Prostate gland (tissue), 2 donors: ENCODE results near the gene SLC17A2.

Experiments used
- POLR2A ChIP-seq: fragments of 450-650 bp; IDR thresholded peaks from one replicate; pipeline ENCODE4 v1.6.1; 2016; ENCODE audit warnings: antibody characterized with exemption, mild to moderate bottlenecking
- POLR2AphosphoS5 ChIP-seq: sonication (generic); formaldehyde crosslinking; IDR thresholded peaks from one replicate; pipeline ENCODE4 v1.6.1; 2017; ENCODE audit warnings: antibody characterized with exemption
- TF ChIP-seq, protein P1 (sequence below), 4 experiments: fragments of 200-600 bp in 2 of 4; fragments of 450-650 bp in 2 of 4; sonication (generic) in 2 of 4; IDR thresholded peaks; 1 replicate in 3 of 4; 2 replicates in 1 of 4; pipeline ENCODE4 v1.5.1; 2016 to 2019; ENCODE audit warnings: antibody characterized with exemption in 4 of 4, mild to moderate bottlenecking in 2 of 4, moderate library complexity in 2 of 4

DNA sequence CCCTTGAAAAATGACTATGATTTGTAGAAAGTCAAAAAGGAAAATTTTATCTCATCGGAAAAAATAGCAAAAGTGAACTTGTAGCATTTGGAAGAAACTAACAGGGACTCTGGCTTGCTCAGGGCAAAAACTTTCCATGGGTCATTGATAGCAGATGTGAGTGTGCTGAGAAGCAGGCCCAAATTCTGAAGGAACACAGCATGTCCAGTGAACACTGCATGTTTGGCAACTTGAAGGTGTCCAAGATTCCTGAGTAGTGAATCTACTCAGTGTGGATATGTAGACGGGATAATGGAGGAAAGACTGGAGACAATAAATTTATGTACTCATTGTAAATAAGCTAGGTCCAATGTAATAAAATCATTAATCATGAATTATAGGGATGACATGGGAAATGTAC, 8.2 kb downstream of the SLC17A2 start:
- TF ChIP-seq POLR2A (no peak), POLR2AphosphoS5 (no peak)
- TF ChIP-seq, protein P1, sequence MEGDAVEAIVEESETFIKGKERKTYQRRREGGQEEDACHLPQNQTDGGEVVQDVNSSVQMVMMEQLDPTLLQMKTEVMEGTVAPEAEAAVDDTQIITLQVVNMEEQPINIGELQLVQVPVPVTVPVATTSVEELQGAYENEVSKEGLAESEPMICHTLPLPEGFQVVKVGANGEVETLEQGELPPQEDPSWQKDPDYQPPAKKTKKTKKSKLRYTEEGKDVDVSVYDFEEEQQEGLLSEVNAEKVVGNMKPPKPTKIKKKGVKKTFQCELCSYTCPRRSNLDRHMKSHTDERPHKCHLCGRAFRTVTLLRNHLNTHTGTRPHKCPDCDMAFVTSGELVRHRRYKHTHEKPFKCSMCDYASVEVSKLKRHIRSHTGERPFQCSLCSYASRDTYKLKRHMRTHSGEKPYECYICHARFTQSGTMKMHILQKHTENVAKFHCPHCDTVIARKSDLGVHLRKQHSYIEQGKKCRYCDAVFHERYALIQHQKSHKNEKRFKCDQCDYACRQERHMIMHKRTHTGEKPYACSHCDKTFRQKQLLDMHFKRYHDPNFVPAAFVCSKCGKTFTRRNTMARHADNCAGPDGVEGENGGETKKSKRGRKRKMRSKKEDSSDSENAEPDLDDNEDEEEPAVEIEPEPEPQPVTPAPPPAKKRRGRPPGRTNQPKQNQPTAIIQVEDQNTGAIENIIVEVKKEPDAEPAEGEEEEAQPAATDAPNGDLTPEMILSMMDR (IDR thresholded peaks at IDR 0.05), result no peak
